Endothelial cell of umbilical vein (primary cell): Measurements from ENCODE around the gene SAMD14. TPM values are rescaled to one million over a fixed set of nuclear protein-coding genes. Genes with fewer than 3 reads are reported as not detected.

ENCODE experiments used
- BruUV-seq: library from RNA; stranded (reverse); fragments of 400-500 nt; replicated peaks from 2 replicates; lab custom pipeline; 2021; lab: Mats Ljungman, UMichigan
- CTCF ChIA-PET: fragments of 300-600, 350-600 bp; sonication (Branson Sonifier 250); formaldehyde crosslinking; loops from one replicate; lab custom pipeline; 2021; ENCODE audit warnings: antibody characterized with exemption, inconsistent platforms; lab: Charles Lee
- POLR2A ChIA-PET: fragments of 300-600, 350-600 bp; sonication (Branson Sonifier 250); formaldehyde crosslinking; loops from one replicate; lab custom pipeline; 2021; ENCODE audit warnings: antibody characterized with exemption, inconsistent platforms; lab: Charles Lee
- DNase-seq: peaks from one replicate; pipeline ENCODE4 v3.0.0-alpha.2; 2011; ENCODE audit warnings: low read depth, low spot score
- FAIRE-seq: peaks from 2 replicates; lab custom pipeline; 2011; peaks lifted over from hg19 to GRCh38; lab: Jason Lieb, UNC
- H2AFZ ChIP-seq: 2 replicates; pipeline ENCODE4 v1.6.0; 2012; ENCODE audit warnings: low read depth, low read length, control low read depth, inconsistent platforms
- H3K27ac ChIP-seq: 2 replicates; pipeline ENCODE4 v1.5.1; 2011; ENCODE audit warnings: low read depth, mild to moderate bottlenecking, control low read depth, low read length, moderate library complexity; ENCODE audit not compliant: insufficient read depth
- H3K27me3 ChIP-seq, 2 experiments: 2 replicates each; pipeline versions ENCODE4 v1.6.0 to v1.6.1; 2011; ENCODE audit warnings: low read length in 2 of 2, mixed read lengths in 1 of 2; ENCODE audit not compliant: control insufficient read depth in 2 of 2, insufficient read depth in 2 of 2
- H3K36me3 ChIP-seq, 2 experiments: 2 replicates in 1 of 2; 3 replicates in 1 of 2; pipeline ENCODE4 v1.5.1; 2011; ENCODE audit warnings: low read length in 2 of 2, mild to moderate bottlenecking in 1 of 2, moderate library complexity in 1 of 2; ENCODE audit not compliant: control insufficient read depth in 2 of 2, insufficient read depth in 2 of 2; ENCODE audit errors: extremely low read depth in 1 of 2
- H3K4me1 ChIP-seq: 3 replicates; pipeline ENCODE4 v1.5.1; 2011; ENCODE audit warnings: mild to moderate bottlenecking, low read length; ENCODE audit not compliant: control insufficient read depth, insufficient read depth; ENCODE audit errors: extremely low read depth
- H3K4me2 ChIP-seq: 2 replicates; pipeline ENCODE4 v1.6.1; 2011; ENCODE audit warnings: low read length, control low read depth, mixed read lengths; ENCODE audit not compliant: insufficient read depth
- H3K4me3 ChIP-seq, 3 experiments: fragments of 200-600 bp in 1 of 3; sonication (generic), shearing (Covaris generic) in 1 of 3; replicated peaks in 1 of 3; 2 replicates each; pipeline ENCODE4 v1.5.1; 2011 to 2016; ENCODE audit warnings: control low read depth in 3 of 3, low read length in 3 of 3, mild to moderate bottlenecking in 2 of 3, inconsistent platforms in 1 of 3, low read depth in 1 of 3, moderate library complexity in 1 of 3; ENCODE audit not compliant: insufficient read depth in 1 of 3
- H3K79me2 ChIP-seq: 2 replicates; pipeline ENCODE4 v1.6.0; 2012; ENCODE audit warnings: low read length, inconsistent platforms; ENCODE audit not compliant: control insufficient read depth, insufficient read depth
- H3K9ac ChIP-seq: replicated peaks from 2 replicates; pipeline ENCODE3; 2011; ENCODE audit warnings: low read length, control low read depth; ENCODE audit not compliant: insufficient read depth; ENCODE audit errors: extremely low read depth
- H3K9me1 ChIP-seq: replicated peaks from 3 replicates; pipeline ENCODE4 v1.6.0; 2011; ENCODE audit warnings: mild to moderate bottlenecking, low read length; ENCODE audit not compliant: control insufficient read depth, insufficient read depth; ENCODE audit errors: extremely low read depth
- H3K9me3 ChIP-seq: replicated peaks from 2 replicates; pipeline ENCODE4 v1.5.1; 2012; ENCODE audit warnings: low read length, inconsistent platforms; ENCODE audit not compliant: control insufficient read depth, insufficient read depth
- H4K20me1 ChIP-seq: replicated peaks from 2 replicates; pipeline ENCODE3; 2011; ENCODE audit warnings: mild to moderate bottlenecking, low read length; ENCODE audit not compliant: control insufficient read depth, insufficient read depth; ENCODE audit errors: extremely low read depth
- EZH2 ChIP-seq: IDR thresholded peaks from 2 replicates; pipeline ENCODE4 v1.6.1; 2012; ENCODE audit warnings: borderline replicate concordance, low read depth, mild to moderate bottlenecking, moderate library complexity, low read length, inconsistent platforms; ENCODE audit not compliant: severe bottlenecking
- FOS ChIP-seq: IDR thresholded peaks from 2 replicates; pipeline ENCODE4 v1.6.1; 2011; ENCODE audit warnings: mild to moderate bottlenecking, low read length, moderate library complexity, borderline replicate concordance; ENCODE audit not compliant: insufficient read depth
- GATA2 ChIP-seq: IDR thresholded peaks from 2 replicates; pipeline ENCODE4 v1.7.0; 2011; ENCODE audit warnings: low read depth, mild to moderate bottlenecking, moderate library complexity, mixed read lengths, low read length; ENCODE audit not compliant: insufficient read length, insufficient read depth
- JUN ChIP-seq: IDR thresholded peaks from 2 replicates; pipeline ENCODE4 v1.6.1; 2011; ENCODE audit warnings: borderline replicate concordance, low read depth; ENCODE audit not compliant: insufficient read length, insufficient read depth
- MYC ChIP-seq: IDR thresholded peaks from one replicate; pipeline ENCODE4 v1.6.1; 2011; ENCODE audit warnings: mild to moderate bottlenecking, low read depth, low read length
- POLR2A ChIP-seq: IDR thresholded peaks from 2 replicates; pipeline ENCODE4 v1.6.1; 2012; ENCODE audit warnings: low read depth, mild to moderate bottlenecking, control low read depth, low read length
- POLR2AphosphoS5 ChIP-seq: IDR thresholded peaks from 2 replicates; pipeline ENCODE4 v1.6.1; 2012; ENCODE audit warnings: low read depth, mild to moderate bottlenecking, control low read depth, low read length, moderate library complexity; ENCODE audit not compliant: insufficient read depth
- dilution Hi-C: fragments of 300-500 bp; cut with MboI; formaldehyde crosslinking; loops from one replicate; pipeline ENCODE4 v1.15.0; 2019; ENCODE audit warnings: low sequenced_read_pairs; ENCODE audit not compliant: extremely low pct_ligation_motif_present
- intact Hi-C: fragments of 100-400 bp; cut with micrococcal nuclease; formaldehyde crosslinking; loops from one replicate; pipeline ENCODE4 v1.10.0; 2022
- polyA plus RNA-seq, 4 experiments: library from polyadenylated mRNA; depleted of rRNA in 3 of 4; stranded (reverse) in 3 of 4; unstranded in 1 of 4; fragments of >200 nt; gene quantifications; 2 replicates each; pipeline versions ENCODE4 v1.2.1 to v1.2.3, GENCODE V29; 2011 to 2012; ENCODE audit warnings: missing spikeins in 1 of 4
- total RNA-seq: library from RNA; stranded (reverse); gene quantifications from 2 replicates; pipeline ENCODE4 v1.2.3, GENCODE V29; 2021
- TF ChIP-seq, protein P1 (sequence below): IDR thresholded peaks from 2 replicates; pipeline ENCODE4 v1.6.1; 2011; ENCODE audit not compliant: insufficient read depth, insufficient read length
- TF ChIP-seq, protein P2 (sequence below), 2 donors: IDR thresholded peaks; 1 replicate in 1 of 2; 2 replicates in 1 of 2; pipeline ENCODE4 v1.5.1; 2011; ENCODE audit warnings: low read length in 2 of 2, mild to moderate bottlenecking in 2 of 2, moderate library complexity in 2 of 2, control low read depth in 1 of 2, inconsistent platforms in 1 of 2, low read depth in 1 of 2; ENCODE audit not compliant: insufficient read depth in 1 of 2; ENCODE audit errors: extremely low read depth in 1 of 2

SAMD14 gene
- total and polyA plus RNA-seq, 2 donors (not counting 3 experiments of a cell fraction or from before 2014, with no cell fraction given), result 6.8 to 15.6 TPM

DNA sequence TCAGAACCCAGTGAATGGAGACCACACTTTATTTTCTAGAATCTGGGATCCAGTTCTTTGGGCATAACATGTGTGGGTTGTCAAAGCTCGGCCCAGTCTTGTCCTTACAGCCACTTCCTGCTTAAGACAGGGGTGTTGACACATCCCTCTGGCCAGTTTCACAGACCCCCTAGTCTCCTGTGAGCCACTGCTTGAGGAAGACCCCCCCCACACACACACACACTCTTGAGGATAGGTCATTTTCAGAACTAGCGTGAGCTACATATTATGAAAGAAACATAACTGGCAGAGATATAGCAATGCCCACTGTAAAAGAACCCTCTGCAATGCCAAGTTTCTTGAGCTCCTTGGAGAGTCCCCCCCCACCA, 38.1 kb downstream of the SAMD14 start:
- H3K4me3 ChIP-seq, result no peak overlapping the region
- no peak for TF ChIP-seq JUN
- no peak for TF ChIP-seq FOS
- TF ChIP-seq, protein P1, sequence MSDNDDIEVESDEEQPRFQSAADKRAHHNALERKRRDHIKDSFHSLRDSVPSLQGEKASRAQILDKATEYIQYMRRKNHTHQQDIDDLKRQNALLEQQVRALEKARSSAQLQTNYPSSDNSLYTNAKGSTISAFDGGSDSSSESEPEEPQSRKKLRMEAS, result no peak
- TF ChIP-seq POLR2A, result no peak
- no peak for TF ChIP-seq MYC
- no peak for TF ChIP-seq EZH2
- TF ChIP-seq, protein P2, sequence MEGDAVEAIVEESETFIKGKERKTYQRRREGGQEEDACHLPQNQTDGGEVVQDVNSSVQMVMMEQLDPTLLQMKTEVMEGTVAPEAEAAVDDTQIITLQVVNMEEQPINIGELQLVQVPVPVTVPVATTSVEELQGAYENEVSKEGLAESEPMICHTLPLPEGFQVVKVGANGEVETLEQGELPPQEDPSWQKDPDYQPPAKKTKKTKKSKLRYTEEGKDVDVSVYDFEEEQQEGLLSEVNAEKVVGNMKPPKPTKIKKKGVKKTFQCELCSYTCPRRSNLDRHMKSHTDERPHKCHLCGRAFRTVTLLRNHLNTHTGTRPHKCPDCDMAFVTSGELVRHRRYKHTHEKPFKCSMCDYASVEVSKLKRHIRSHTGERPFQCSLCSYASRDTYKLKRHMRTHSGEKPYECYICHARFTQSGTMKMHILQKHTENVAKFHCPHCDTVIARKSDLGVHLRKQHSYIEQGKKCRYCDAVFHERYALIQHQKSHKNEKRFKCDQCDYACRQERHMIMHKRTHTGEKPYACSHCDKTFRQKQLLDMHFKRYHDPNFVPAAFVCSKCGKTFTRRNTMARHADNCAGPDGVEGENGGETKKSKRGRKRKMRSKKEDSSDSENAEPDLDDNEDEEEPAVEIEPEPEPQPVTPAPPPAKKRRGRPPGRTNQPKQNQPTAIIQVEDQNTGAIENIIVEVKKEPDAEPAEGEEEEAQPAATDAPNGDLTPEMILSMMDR (IDR thresholded peaks at IDR 0.05; ENCODE audit: extremely low read depth in 1 of 2, insufficient read depth in 1 of 2, low read depth in 1 of 2, low read length in 2 of 2), result no peak
- TF ChIP-seq POLR2AphosphoS5, result no peak
- TF ChIP-seq GATA2, result no peak
- no TSS peak for BruUV-seq
- peaks cover 0 to 16% of the 10 kb centered on the region in 2 experiments for H3K36me3 ChIP-seq
- H3K27me3 ChIP-seq, result no peaks in the 10 kb centered on the region
- FAIRE-seq (no peak), DNase-seq (no peak)
- H3K4me2 ChIP-seq, result no peak overlapping the region
- H3K27ac ChIP-seq, result no peak overlapping the region
- H2AFZ ChIP-seq, result no peak overlapping the region
- dilution Hi-C loops (no loop called here), intact Hi-C loops (no loop called here)
- ChIA-PET CTCF (interaction anchor here (0.7 to 5.4 kb wide), 7 partner anchors 12 to 206 kb away, joined by 3 to 101 read pairs (median 5); partner anchors contain the start of gene ITGA3), POLR2A (no interaction called here)
- no peaks in the 10 kb centered on the region for H3K79me2 ChIP-seq
- H3K9me1 ChIP-seq, result no peaks in the 10 kb centered on the region
- peaks cover 10% of the 10 kb centered on the region for H3K4me1 ChIP-seq
- H3K9me3 ChIP-seq, result no peaks in the 10 kb centered on the region
- H4K20me1 ChIP-seq, result no peaks in the 10 kb centered on the region
- no peak overlapping the region for H3K9ac ChIP-seq
